T47D (cell line): ENCODE data around the gene KCNC1.

Experiments used
- DNase-seq, 2 experiments: peaks; one replicate each; pipeline versions ENCODE4 v3.0.0 to v3.0.0-alpha.2; 2011 to 2012; ENCODE audit warnings: low read depth in 1 of 2, low spot score in 1 of 2
- JUND ChIP-seq: IDR thresholded peaks from 2 replicates; pipeline ENCODE4 v1.6.1; 2012; ENCODE audit warnings: low read depth
- in situ Hi-C: cut with HindIII; loops from 2 replicates; pipeline ENCODE4 v1.10.0; 2016; ENCODE audit warnings: low sequenced_read_pairs, low pct_unique_long_range_greater_than_20kb

KCNC1 gene

GRCh38 chr11:17734418-17734911 lies at the start of gene KCNC1:
Gene KCNC1, plus strand, starts transcription at chr11:17734781. Its CDS starts 1,222 bp downstream, at chr11:17736003.
- in situ Hi-C loops, result no loop called here
- no peak for TF ChIP-seq JUND
- peak; percentile 50 to 62 for DNase-seq

- DNase-seq, result peak in 1 of 2 experiments; percentile 4
- in situ Hi-C loops, result no loop called here
- TF ChIP-seq JUND, result no peak
Observed at GRCh38 chr11:17686231-17686980, 48.2 kb upstream of the KCNC1 start.

GRCh38 chr11:17687946-17688670 lies 46.5 kb upstream of the KCNC1 start:
- no peak for DNase-seq
- in situ Hi-C loops, result no loop called here
- no peak for TF ChIP-seq JUND

- in situ Hi-C loops, result no loop called here
- no peak for TF ChIP-seq JUND
- no peak for DNase-seq
Observed at GRCh38 chr11:17691550-17691949, 43.0 kb upstream of the KCNC1 start.

- DNase-seq, result no peak
- in situ Hi-C loops, result no loop called here
- TF ChIP-seq JUND, result no peak
Observed at GRCh38 chr11:17691976-17692375, 42.6 kb upstream of the KCNC1 start.

GRCh38 chr11:17692931-17693330 lies 41.6 kb upstream of the KCNC1 start:
- no peak for TF ChIP-seq JUND
- in situ Hi-C loops, result no loop called here
- DNase-seq, result no peak

GRCh38 chr11:17693531-17693930 lies 41.0 kb upstream of the KCNC1 start:
- no peak for DNase-seq
- in situ Hi-C loops, result no loop called here
- no peak for TF ChIP-seq JUND

- in situ Hi-C loops, result no loop called here
- DNase-seq, result no peak
- no peak for TF ChIP-seq JUND
Observed at GRCh38 chr11:17694494-17695110, 40.0 kb upstream of the KCNC1 start.

- DNase-seq, result no peak
- TF ChIP-seq JUND, result no peak
- in situ Hi-C loops, result no loop called here
Observed at GRCh38 chr11:17695454-17696441, 38.8 kb upstream of the KCNC1 start.

GRCh38 chr11:17696741-17697140 lies 37.8 kb upstream of the KCNC1 start:
- no peak for TF ChIP-seq JUND
- DNase-seq, result no peak
- in situ Hi-C loops, result no loop called here

GRCh38 chr11:17697175-17697949 lies 37.2 kb upstream of the KCNC1 start:
- DNase-seq, result no peak
- no peak for TF ChIP-seq JUND
- in situ Hi-C loops, result no loop called here
